Posterior cingulate gyrus (tissue), 11 donors: ENCODE results near the gene FLT1.

Experiments
- DNase-seq, 10 donors: peaks; one replicate each; pipeline versions ENCODE4 v3.0.0 to v3.0.0-alpha.2; 2020 to 2021; ENCODE audit warnings: mixed read lengths in 3 of 10
- intact Hi-C: fragments of 100-400 bp; cut with DNase I; formaldehyde crosslinking; loops from one replicate; pipeline ENCODE4 v1.15.1; 2023

Gene FLT1

GRCh38 chr13:28468023-28468915, 26.7 kb downstream of the FLT1 start:
- DNase-seq, result no peak

GRCh38 chr13:28467034-28467433, 27.9 kb downstream of the FLT1 start:
- intact Hi-C loops, result no loop called here
- DNase-seq, result no peak

More at GRCh38 chr13:28468023-28468915, 26.7 kb downstream of the FLT1 start:
- intact Hi-C loops, result no loop called here

- intact Hi-C loops, result no loop called here
- no peak for DNase-seq
These were observed 28.8 kb downstream of the FLT1 start for GRCh38 chr13:28466151-28466550.

GRCh38 chr13:28464861-28465460, 30.0 kb downstream of the FLT1 start:
- intact Hi-C loops, result no loop called here
- no peak for DNase-seq

- intact Hi-C loops, result no loop called here
- DNase-seq, result no peak
These were observed 31.4 kb downstream of the FLT1 start for GRCh38 chr13:28463481-28463880.

- peak in 1 of 10 donors; percentile 6 for DNase-seq
- intact Hi-C loops, result no loop called here
These were observed 35.0 kb downstream of the FLT1 start for GRCh38 chr13:28459911-28460310.

GRCh38 chr13:28458608-28459007, 36.3 kb downstream of the FLT1 start:
- no peak for DNase-seq
- intact Hi-C loops, result no loop called here

GRCh38 chr13:28458051-28458450, 36.9 kb downstream of the FLT1 start:
- no peak for DNase-seq
- intact Hi-C loops, result no loop called here

- DNase-seq, result no peak
- intact Hi-C loops, result no loop called here
These were observed 37.4 kb downstream of the FLT1 start for GRCh38 chr13:28457521-28457920.

- intact Hi-C loops, result no loop called here
- no peak for DNase-seq
These were observed 39.2 kb downstream of the FLT1 start for GRCh38 chr13:28455580-28456194.

GRCh38 chr13:28452755-28453154, 42.2 kb downstream of the FLT1 start:
- intact Hi-C loops, result no loop called here
- DNase-seq, result no peak

GRCh38 chr13:28451482-28452217, 43.3 kb downstream of the FLT1 start:
- intact Hi-C loops, result no loop called here
- no peak for DNase-seq

GRCh38 chr13:28449826-28450773, 44.8 kb downstream of the FLT1 start:
- DNase-seq, result no peak

GRCh38 chr13:28448651-28449358, 46.1 kb downstream of the FLT1 start:
- intact Hi-C loops, result no loop called here
- no peak for DNase-seq

More at GRCh38 chr13:28449826-28450773, 44.8 kb downstream of the FLT1 start:
- intact Hi-C loops, result no loop called here

- no peak for DNase-seq
- intact Hi-C loops, result no loop called here
These were observed 46.9 kb downstream of the FLT1 start for GRCh38 chr13:28447989-28448388.

GRCh38 chr13:28447206-28447605, 47.7 kb downstream of the FLT1 start:
- intact Hi-C loops, result no loop called here

GRCh38 chr13:28442839-28443238, 52.1 kb downstream of the FLT1 start:
- intact Hi-C loops, result no loop called here
- no peak for DNase-seq

More at GRCh38 chr13:28447206-28447605, 47.7 kb downstream of the FLT1 start:
- DNase-seq, result no peak

GRCh38 chr13:28441529-28441928, 53.4 kb downstream of the FLT1 start:
- DNase-seq, result no peak
- intact Hi-C loops, result no loop called here
